GM13976 (cell line): ENCODE data around the gene TMEM86A.

Source experiments
- DNase-seq: peaks from one replicate; pipeline ENCODE4 v3.0.0; 2012; ENCODE audit warnings: low spot score
- in situ Hi-C: fragments of 300-500 bp; cut with MboI; formaldehyde crosslinking; loops from one replicate; pipeline ENCODE4 v1.12.0; 2022; ENCODE audit warnings: low sequenced_read_pairs, mixed read lengths, inconsistent platforms; ENCODE audit not compliant: unreplicated experiment
- TF ChIP-seq, protein P1 (sequence below): IDR thresholded peaks from 2 replicates; pipeline ENCODE4 v1.5.1; 2012; ENCODE audit warnings: borderline replicate concordance, mild to moderate bottlenecking; ENCODE audit not compliant: insufficient read depth; ENCODE audit errors: extremely low read depth, missing control alignments, control extremely low read depth

Gene TMEM86A

DNA sequence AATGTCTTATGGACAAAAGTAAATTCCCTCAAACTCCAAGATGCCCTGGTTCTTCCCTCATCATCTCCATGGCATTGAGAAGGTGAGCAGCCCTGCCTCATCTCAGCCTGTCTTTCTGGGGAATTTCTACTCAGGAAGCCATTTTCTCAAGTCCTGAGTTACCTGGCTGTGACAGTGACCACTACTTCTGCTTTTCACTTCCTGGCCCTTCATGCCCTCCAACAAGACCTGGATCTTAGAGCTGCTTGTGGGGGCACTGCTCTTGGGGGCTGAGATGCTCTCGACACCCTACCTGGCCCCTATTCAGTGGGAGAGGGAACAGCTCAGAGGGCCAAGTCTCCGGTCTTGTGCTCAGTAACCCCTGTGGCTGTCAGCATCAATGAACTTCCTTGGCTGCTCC lies 32.9 kb downstream of the TMEM86A start:
- no peak for DNase-seq
- in situ Hi-C loops = loop anchor here (10.0 to 25.0 kb wide), 2 partner anchors 177 to 494 kb away; partner anchors contain the start of genes SAA2 and SAA4
- TF ChIP-seq, protein P1, sequence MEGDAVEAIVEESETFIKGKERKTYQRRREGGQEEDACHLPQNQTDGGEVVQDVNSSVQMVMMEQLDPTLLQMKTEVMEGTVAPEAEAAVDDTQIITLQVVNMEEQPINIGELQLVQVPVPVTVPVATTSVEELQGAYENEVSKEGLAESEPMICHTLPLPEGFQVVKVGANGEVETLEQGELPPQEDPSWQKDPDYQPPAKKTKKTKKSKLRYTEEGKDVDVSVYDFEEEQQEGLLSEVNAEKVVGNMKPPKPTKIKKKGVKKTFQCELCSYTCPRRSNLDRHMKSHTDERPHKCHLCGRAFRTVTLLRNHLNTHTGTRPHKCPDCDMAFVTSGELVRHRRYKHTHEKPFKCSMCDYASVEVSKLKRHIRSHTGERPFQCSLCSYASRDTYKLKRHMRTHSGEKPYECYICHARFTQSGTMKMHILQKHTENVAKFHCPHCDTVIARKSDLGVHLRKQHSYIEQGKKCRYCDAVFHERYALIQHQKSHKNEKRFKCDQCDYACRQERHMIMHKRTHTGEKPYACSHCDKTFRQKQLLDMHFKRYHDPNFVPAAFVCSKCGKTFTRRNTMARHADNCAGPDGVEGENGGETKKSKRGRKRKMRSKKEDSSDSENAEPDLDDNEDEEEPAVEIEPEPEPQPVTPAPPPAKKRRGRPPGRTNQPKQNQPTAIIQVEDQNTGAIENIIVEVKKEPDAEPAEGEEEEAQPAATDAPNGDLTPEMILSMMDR = no peak

DNA sequence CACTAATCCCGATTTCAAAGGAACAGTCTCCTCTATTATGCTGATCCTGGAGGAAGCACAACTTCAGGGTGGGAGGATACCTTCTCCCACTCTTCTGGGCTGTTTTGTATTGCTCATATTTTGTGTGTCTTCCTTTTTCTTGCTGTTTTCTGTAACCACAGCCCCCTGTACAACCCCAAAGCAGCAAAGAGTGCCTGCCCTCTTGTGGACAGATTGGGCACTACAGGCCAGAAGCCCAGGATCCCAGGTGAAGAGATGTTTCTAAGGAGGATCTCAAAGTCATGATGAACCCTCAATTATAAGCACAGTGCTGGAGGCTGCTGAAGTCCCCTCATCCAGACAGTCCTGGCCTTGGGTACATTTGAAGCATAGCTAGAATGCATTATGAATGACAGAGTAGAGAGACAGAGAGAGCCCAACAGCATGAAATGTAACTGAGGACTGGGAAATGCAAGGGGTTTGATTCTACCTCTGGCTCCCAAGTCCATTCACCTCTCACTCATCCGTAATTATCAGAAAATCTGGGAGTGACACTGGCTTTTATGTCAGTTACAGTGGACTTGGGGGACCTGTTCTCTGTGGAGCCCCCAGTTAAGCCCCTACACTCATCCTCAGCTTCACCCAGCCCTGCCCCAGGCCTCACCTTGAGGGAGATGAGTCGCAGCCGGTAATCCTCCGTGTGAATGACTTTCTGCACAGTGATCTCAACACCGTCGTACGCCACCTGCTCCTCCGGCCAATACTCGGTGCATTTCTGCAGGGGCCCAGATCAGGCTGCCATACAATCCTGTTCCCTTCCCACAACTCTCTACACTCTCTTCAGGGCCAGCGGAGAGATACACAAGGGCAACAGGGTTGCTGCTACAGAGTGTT lies 33.6 kb downstream of the TMEM86A start:
- DNase-seq = peak; percentile 79
- in situ Hi-C loops = loop anchor here (10.0 to 25.0 kb wide), 2 partner anchors 177 to 495 kb away; partner anchors contain the start of genes SAA2 and SAA4
- TF ChIP-seq, protein P1 = peak; percentile 98

DNA sequence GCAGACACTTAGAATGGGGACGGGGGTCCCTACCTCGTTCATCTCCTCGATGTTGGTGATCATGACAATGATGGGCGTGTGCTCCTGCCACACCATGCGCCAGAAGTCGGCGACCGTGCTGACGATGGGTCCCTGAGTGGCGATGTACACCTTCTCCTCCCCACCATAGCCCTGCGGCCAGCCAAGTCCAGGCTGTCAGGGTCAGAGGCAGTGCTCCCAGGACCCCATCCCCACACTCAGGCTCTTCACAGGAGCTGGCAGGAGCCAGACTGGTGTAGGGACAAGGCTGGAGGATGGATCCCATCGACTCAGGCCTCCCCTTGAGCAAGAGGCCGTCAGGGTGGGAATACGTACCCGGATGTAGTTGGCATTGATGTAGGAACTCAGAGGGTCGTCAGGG lies 34.6 kb downstream of the TMEM86A start:
- TF ChIP-seq, protein P1 = no peak
- DNase-seq = no peak
- in situ Hi-C loops = loop anchor here (10.0 to 25.0 kb wide), 2 partner anchors 178 to 496 kb away; partner anchors contain the start of genes SAA2 and SAA4

DNA sequence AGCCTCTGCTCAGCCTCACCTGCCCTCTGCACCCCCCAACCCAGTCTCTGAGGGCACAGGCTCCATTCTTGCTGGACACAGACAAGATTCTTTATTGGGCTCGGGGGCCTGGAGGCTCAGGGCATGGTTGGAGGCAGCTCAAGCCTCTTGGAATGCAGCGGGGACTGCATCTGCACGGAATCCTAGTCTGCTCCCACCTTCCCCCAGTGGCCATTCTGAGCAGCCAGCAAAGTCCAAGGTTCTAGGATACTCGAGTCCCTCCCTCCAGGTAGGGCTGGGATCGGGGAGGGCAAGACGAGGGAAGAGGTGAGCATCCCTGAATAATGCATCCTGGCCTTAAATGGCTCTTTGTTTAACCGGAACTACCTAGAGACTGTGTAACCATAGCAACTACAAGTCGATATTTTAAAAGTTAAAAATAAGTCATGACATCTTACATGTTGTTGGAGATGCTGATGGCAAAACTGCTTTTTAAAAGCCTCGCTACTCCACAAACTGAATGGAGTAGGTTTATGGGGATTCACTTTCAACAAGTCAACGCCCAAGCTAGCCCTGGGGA lies 38.1 kb downstream of the TMEM86A start:
- no peak for DNase-seq
- in situ Hi-C loops = loop anchor here (10.0 to 25.0 kb wide), 2 partner anchors 182 to 499 kb away; partner anchors contain the start of genes SAA2 and SAA4
- TF ChIP-seq, protein P1 = no peak

GRCh38 chr11:18737642-18738041 lies 39.1 kb downstream of the TMEM86A start:
- no peak for DNase-seq
- TF ChIP-seq, protein P1 = no peak
- in situ Hi-C loops = loop anchor here (10.0 to 25.0 kb wide), 2 partner anchors 183 to 500 kb away; partner anchors contain the start of genes SAA2 and SAA4

- no peak for DNase-seq
- in situ Hi-C loops = loop anchor here (10.0 to 25.0 kb wide), 2 partner anchors 185 to 502 kb away; partner anchors contain the start of genes SAA2 and SAA4
- TF ChIP-seq, protein P1 = no peak
Measured at GRCh38 chr11:18739685-18740084, 41.1 kb downstream of the TMEM86A start.
